ENCODE results near the gene EYA4.

DNA sequence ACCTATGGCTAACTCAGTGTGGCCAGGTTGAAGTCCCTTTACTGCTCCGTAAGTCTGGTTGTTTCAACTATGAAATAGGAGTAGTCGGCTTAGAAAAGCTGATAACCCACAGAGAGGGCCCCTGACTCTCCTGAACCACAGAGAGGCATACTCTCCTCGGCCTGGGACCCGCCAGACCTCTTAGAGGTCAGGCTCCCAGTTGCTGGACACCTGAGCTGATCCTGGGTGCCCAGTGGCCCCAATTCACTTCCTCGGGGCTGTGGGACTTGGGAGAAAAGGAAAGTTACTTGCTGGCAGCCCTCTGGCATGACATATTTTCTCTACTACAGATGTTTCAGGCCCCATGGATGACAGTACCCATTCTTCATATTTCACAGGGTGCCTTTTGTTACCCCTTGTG, 34.2 kb upstream of the EYA4 start:
- TF ChIP-seq EZH2 (IDR thresholded peaks at IDR 0.05) = no peak
- no peak for TF ChIP-seq POLR2AphosphoS5 (IDR thresholded peaks at IDR 0.05; ENCODE audit: borderline replicate concordance, low read depth, low read length)
- TF ChIP-seq FOXP2 (optimal IDR thresholded peaks at IDR 0.05; ENCODE audit: control extremely low read depth, extremely low read length, insufficient read depth) = no peak

Measured in SK-N-MC (cell line).